HG03135 (cell line): ENCODE measurements around the gene LCOR.
"Not testable (repeated sequence)": the region's sequence is repeated elsewhere in the genome, so short reads cannot be mapped to it uniquely, and the experiment has no call there.

Experiments used
- ATAC-seq: cut with Tn5 transposase; IDR thresholded peaks from one replicate; pipeline ENCODE4 v1.9.1; 2021; ENCODE audit warnings: mild to moderate bottlenecking, moderate library complexity; ENCODE audit not compliant: unreplicated experiment

The LCOR gene

GRCh38 chr10:96831867-96832720 lies at the start of gene LCOR:
TSS of gene LCOR (plus strand) at chr10:96832298. CDS start at chr10:96949058, 116,760 bp downstream.
- peak; percentile 55 for ATAC-seq

GRCh38 chr10:96784253-96784652 lies 47.8 kb upstream of the LCOR start:
- ATAC-seq = no peak

- peak; percentile 80 for ATAC-seq
Measured at GRCh38 chr10:96789571-96790108, 42.5 kb upstream of the LCOR start.

- ATAC-seq = no peak
Measured at GRCh38 chr10:96791902-96792301, 40.2 kb upstream of the LCOR start.

- ATAC-seq = no peak
Measured at GRCh38 chr10:96794836-96795733, 37.0 kb upstream of the LCOR start.

GRCh38 chr10:96797485-96797884 lies 34.6 kb upstream of the LCOR start:
- ATAC-seq = no peak

GRCh38 chr10:96803288-96803664 lies 28.8 kb upstream of the LCOR start:
- ATAC-seq = no peak

- no peak for ATAC-seq
Measured at GRCh38 chr10:96814264-96814663, 17.8 kb upstream of the LCOR start.

- not testable (repeated sequence) for ATAC-seq
Measured at GRCh38 chr10:96818971-96819370, 13.1 kb upstream of the LCOR start.

- ATAC-seq = no peak
Measured at GRCh38 chr10:96820765-96821164, 11.3 kb upstream of the LCOR start.

- ATAC-seq = no peak
Measured at GRCh38 chr10:96826438-96826837, 5.7 kb upstream of the LCOR start.

GRCh38 chr10:96828609-96829008 lies 3.5 kb upstream of the LCOR start:
- no peak for ATAC-seq

- ATAC-seq = no peak
Measured at GRCh38 chr10:96829029-96829773, 2.9 kb upstream of the LCOR start.

GRCh38 chr10:96830511-96831199 lies 1.4 kb upstream of the LCOR start:
- ATAC-seq = no peak

- no peak for ATAC-seq
Measured at GRCh38 chr10:96831200-96831866, 765 bp upstream of the LCOR start.

GRCh38 chr10:96832721-96833219 lies 672 bp downstream of the LCOR start:
- peak; percentile 61 for ATAC-seq

- ATAC-seq = no peak
Measured at GRCh38 chr10:96833220-96834001, 1.3 kb downstream of the LCOR start.

GRCh38 chr10:96834120-96834519 lies 2.0 kb downstream of the LCOR start:
- no peak for ATAC-seq

- no peak for ATAC-seq
Measured at GRCh38 chr10:96835899-96836298, 3.8 kb downstream of the LCOR start.
